Muscle layer of duodenum (tissue), 2 donors: ENCODE results near the gene TRIP6.
"Not testable (repeated sequence)": the region's sequence is repeated elsewhere in the genome, so short reads cannot be mapped to it uniquely, and the experiment has no call there.

Experiments used
- H3K27ac ChIP-seq: one replicate; pipeline ENCODE4 v1.7.0; 2013; ENCODE audit warnings: mild to moderate bottlenecking, low read length
- H3K27me3 ChIP-seq: one replicate; pipeline ENCODE4 v1.7.0; 2013; ENCODE audit warnings: low read depth, mild to moderate bottlenecking, control low read depth, low read length
- H3K36me3 ChIP-seq, 2 donors: one replicate each; pipeline ENCODE4 v1.7.0; 2013; ENCODE audit warnings: low read length in 2 of 2, control low read depth in 1 of 2, mild to moderate bottlenecking in 1 of 2; ENCODE audit not compliant: insufficient read depth in 2 of 2, control insufficient read depth in 1 of 2
- H3K4me1 ChIP-seq, 2 donors: one replicate each; pipeline ENCODE4 v1.7.0; 2013; ENCODE audit warnings: low read length in 2 of 2, mild to moderate bottlenecking in 2 of 2, control low read depth in 1 of 2, moderate library complexity in 1 of 2; ENCODE audit not compliant: insufficient read depth in 2 of 2, control insufficient read depth in 1 of 2
- H3K4me3 ChIP-seq, 2 donors: one replicate each; pipeline ENCODE4 v1.7.0; 2013; ENCODE audit warnings: low read length in 2 of 2, low read depth in 1 of 2, mild to moderate bottlenecking in 1 of 2
- H3K9me3 ChIP-seq, 2 donors: one replicate each; pipeline ENCODE4 v1.7.0; 2013; ENCODE audit warnings: low read length in 2 of 2, control low read depth in 1 of 2, mild to moderate bottlenecking in 1 of 2; ENCODE audit not compliant: control insufficient read depth in 1 of 2
- donor health status: healthy.

Gene TRIP6

DNA sequence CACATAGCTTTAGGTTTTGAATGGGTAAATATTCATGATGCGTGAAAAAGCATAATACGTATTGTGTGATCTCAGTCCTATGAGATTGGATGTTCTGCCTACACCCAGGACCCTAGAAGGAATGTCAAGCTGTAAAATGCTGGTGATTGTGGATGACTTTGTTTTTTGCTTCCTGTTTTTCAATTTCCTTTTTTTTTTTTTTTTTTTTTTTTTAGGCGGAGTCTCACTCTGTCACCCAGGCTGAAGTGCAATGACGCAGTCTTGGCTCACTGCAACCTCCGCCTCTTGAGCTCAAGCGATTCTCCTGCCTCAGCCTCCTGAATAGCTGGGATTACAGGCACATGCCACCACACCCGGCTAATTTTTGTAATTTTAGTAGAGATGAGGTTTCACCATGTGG lies 43.3 kb downstream of the TRIP6 start:
- H3K36me3 ChIP-seq, H3K4me1 ChIP-seq, H3K27ac ChIP-seq, H3K4me3 ChIP-seq, H3K9me3 ChIP-seq, H3K27me3 ChIP-seq: not testable (repeated sequence)

DNA sequence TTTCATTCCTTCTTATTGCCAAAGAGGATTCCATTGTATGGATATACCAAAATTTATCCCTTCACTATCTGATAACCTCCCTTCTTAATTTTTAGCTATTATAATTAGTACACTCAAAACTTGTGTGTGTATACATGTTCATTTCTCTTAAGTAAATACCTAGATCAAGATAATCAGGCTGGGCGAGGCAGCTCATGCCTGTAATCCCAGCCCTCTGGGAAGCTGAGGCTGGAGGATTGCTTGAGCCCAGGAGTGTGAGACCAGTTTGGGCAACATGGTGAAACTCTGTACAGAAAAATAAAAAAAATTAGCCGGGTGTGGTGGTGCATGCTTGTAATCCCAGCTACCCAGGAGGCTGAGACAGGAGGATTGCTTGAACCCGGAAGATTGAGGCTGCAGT lies 44.3 kb downstream of the TRIP6 start:
- H3K36me3 ChIP-seq, result no peaks in the 10 kb centered on the region
- H3K4me3 ChIP-seq, result no peak overlapping the region
- H3K27me3 ChIP-seq, result no peaks in the 10 kb centered on the region
- no peaks in the 10 kb centered on the region for H3K4me1 ChIP-seq
- no peaks in the 10 kb centered on the region for H3K9me3 ChIP-seq
- no peak overlapping the region for H3K27ac ChIP-seq

DNA sequence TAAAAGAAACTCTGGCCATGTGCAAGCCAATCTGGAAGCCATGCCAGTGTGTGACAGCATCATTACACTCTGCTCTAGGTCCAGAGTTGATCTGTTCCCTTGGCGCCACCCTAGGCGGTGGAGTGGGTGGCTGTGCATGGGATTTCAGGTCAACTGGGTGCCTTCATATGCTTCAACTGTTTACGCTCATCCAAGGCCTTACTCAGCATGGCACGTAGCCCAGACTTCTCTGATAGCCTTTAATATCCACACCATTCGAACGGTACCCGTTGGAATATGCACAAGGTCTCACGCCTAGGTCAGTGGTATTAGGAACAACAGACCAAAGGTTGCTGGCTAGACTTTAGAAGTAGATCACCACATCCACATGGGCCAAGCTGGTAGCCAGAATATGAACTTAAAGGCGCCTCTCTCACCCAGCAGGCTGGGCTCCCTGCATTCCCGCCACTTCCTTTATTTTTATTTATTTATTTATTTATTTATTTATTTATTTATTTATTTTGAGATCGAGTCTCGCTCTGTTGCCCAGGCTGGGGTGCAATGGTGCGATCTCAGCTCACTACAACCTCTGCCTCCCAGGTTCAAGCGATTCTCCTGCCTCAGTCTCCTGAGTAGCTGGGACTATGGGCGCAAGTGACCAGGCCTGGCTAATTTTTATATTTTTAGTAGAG lies 47.2 kb downstream of the TRIP6 start:
- Histone ChIP-seq H3K4me1 (no peaks in the 10 kb centered on the region), H3K27me3 (no peaks in the 10 kb centered on the region), H3K9me3 (no peaks in the 10 kb centered on the region), H3K27ac (no peak overlapping the region), H3K36me3 (no peaks in the 10 kb centered on the region), H3K4me3 (no peak overlapping the region)

DNA sequence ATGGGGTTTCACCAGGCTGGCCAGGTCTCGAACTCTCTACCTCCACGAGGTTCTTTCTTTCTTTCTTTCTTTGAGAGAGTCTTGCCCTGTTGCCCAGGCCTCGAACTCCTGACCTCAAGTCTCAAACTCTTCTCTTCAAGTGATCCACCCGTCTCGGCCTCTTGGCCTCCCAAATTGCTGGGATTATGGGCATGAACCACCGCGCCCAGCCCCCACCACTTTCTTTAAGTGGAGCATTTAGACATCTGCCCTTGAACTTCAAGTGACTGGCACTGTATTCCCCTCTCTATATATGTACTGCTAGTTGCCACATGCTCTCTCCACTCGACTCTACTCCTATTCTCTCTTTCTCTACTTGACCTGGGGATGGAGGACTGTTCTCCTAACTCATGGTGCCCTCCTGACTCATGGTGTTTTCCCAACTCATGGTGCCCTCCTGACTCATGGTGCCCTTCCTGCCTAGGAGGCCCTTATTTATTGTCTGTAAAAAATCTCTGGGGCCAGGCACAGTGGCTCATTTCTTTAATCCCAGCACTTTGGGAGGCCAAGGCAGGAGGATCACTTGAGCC lies 47.8 kb downstream of the TRIP6 start:
- no peak overlapping the region for H3K4me3 ChIP-seq
- no peaks in the 10 kb centered on the region for H3K9me3 ChIP-seq
- H3K4me1 ChIP-seq, result no peaks in the 10 kb centered on the region
- H3K27ac ChIP-seq, result no peak overlapping the region
- H3K36me3 ChIP-seq, result no peaks in the 10 kb centered on the region
- H3K27me3 ChIP-seq, result no peaks in the 10 kb centered on the region

DNA sequence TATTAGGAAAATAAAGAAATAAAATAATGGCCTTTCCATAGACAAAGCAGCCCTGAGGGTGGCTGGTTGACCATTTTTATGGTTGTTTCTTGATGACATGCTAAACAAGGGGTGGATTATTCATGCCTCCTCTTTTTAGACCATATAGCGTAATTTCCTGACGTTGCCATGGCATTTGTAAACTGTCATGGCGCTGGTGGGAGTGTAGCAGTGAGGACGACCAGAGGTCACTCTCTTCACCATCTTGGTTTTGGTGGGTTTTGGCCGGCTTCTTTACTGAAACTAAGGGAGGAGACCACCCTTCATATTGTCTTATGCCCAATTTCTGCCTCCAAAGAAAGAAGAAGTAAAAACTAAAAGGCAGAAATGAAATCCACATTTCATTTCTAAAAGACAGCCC lies 52.1 kb downstream of the TRIP6 start:
- not testable (repeated sequence) for H3K36me3 ChIP-seq, H3K4me1 ChIP-seq, H3K27me3 ChIP-seq, H3K27ac ChIP-seq, H3K9me3 ChIP-seq, H3K4me3 ChIP-seq

DNA sequence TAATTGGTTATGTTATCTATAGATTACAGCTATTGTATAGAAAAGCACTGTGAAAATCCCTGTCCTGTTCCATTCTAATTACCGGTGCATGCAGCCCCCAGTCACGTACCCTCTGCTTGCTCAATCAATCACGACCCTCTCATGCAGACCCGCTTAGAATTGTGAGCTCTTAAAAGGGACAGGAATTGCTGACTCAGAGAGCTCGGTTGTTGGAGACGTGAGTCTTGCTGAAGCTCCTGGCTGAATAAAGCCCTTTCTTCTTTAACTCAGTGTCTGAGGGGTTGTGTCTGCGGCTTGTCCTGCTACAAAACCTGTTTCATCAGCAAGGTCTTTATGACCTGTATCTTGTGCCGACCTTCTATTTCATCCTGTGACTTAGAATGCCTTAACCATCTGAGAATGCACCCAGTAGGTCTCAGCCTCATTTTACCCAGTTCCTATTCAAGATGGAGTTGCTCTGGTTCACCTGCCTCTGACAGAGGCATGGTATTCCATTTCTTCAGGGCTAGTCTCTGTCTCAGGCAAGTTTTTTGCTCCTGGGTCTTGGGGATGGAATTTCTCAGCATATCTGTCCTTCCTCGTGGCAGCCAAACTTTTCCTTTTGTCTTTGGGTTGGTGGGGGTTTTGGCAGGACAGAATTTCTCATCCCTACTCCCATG lies 52.7 kb downstream of the TRIP6 start:
- H3K27ac ChIP-seq, H3K27me3 ChIP-seq, H3K36me3 ChIP-seq, H3K4me3 ChIP-seq, H3K4me1 ChIP-seq, H3K9me3 ChIP-seq: not testable (repeated sequence)

DNA sequence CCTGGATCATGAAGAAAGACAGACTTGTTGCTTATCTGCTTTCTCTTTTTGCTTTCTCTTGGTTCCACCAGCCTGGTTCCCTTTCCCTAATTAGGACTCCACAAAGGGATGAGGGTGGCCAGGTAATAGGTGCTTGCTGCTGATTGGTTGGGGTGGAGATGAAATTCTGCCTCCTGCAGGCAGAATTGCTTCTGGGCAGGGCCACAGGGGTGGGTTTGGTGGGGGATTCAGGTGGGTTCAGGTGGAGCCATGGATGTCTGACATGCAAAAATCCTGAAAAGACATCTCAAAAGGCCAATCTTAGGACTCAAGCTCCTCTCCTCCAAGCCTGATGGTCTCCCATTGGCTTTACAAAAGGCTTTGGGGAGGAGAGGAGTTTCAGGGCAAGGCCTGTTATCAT lies 53.9 kb downstream of the TRIP6 start:
- Histone ChIP-seq H3K9me3 (no peaks in the 10 kb centered on the region), H3K36me3 (no peaks in the 10 kb centered on the region), H3K4me1 (no peaks in the 10 kb centered on the region), H3K27me3 (no peaks in the 10 kb centered on the region), H3K4me3 (no peak overlapping the region), H3K27ac (no peak overlapping the region)
